Thyroid gland (tissue), 4 donors: ENCODE data around the gene CCL24. TPM values are rescaled to one million over a fixed set of nuclear protein-coding genes. Genes with fewer than 3 reads are reported as not detected.

Experiments
- total RNA-seq, 4 donors: library from RNA; depleted of rRNA; stranded (reverse); fragments of >200 nt; gene quantifications; one replicate each; pipeline ENCODE4 v1.2.3, GENCODE V29; 2016

CCL24 gene
- total RNA-seq, 4 donors from 2014 or later: not detected

Other genes with a start within 250 kb of the CCL24 start
- 10 to 100 TPM; 25.4 to 39.6 (median 28.1) TPM for gene HIP1, start 74.9 kb downstream of the CCL24 start, total RNA-seq
- not detected for gene CCL26, start 41.6 kb downstream of the CCL24 start, total RNA-seq
- gene RHBDD2, start 65.2 kb upstream of the CCL24 start, total RNA-seq: 100 to 1,000 TPM in 3 of 4 donors, 10 to 100 TPM in 1; 68.9 to 170 (median 129) TPM
- gene POR, start 101.3 kb upstream of the CCL24 start, total RNA-seq: 100 to 1,000 TPM; 141 to 341 (median 285) TPM
- 10 to 100 TPM; 25.4 to 38.2 (median 34.9) TPM for gene TMEM120A, start 180.8 kb upstream of the CCL24 start, total RNA-seq
- 10 to 100 TPM; 14.5 to 53.7 (median 29.1) TPM for gene STYXL1, start 234.2 kb upstream of the CCL24 start, total RNA-seq
- gene MDH2, start 234.3 kb upstream of the CCL24 start, total RNA-seq: 100 to 1,000 TPM in 2 of 4 donors, 10 to 100 TPM in 2; 70.8 to 119 (median 95.2) TPM